HG03469 (cell line): ENCODE measurements around the gene DOHH.

ENCODE experiments used
- ATAC-seq: cut with Tn5 transposase; IDR thresholded peaks from one replicate; pipeline ENCODE4 v1.9.1; 2021; ENCODE audit warnings: mild to moderate bottlenecking, moderate library complexity, moderate number of reproducible peaks; ENCODE audit not compliant: unreplicated experiment

The DOHH gene

DNA sequence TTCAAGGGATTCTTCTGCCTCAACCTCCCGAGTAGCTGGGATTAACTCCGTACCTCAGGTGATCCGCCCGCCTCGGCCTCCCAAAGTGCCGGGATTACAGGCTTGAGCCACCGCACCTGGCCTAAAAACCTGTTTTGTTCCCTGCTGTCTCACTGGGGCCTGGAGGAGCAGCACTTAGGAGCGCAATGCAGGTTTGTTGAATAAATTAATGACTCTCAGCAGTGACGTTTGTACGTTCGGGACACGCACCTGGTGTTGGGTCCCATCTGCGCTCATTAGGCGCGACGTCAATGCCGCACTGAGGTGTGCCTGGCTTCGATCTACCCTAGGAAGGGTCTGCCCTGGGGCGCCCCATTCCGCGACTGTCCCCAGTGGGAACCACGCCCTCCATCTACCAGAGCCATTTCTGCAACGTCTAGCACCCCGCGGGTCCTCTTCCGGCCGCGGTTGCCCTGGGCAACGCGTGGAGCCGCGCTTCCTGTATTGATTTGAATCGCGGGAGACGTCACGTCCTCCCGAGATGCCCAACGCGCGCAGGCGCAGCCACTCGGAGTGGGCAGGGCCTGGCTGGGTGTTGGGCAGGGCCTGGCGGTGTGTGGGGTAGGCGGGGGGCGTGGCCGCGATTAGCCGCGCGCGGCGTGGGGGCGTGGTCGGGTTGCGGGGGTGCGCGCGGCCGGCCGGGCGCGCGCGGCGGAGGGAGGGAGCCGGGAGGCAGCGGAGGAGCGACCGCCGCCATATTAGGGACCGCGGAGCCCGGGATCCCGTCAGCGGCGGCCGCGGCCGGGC, 5.3 kb upstream of the DOHH start, which contains the start of gene FZR1:
FZR1 (plus strand) TSS at position 714 of the 786 bp plus-strand sequence. CDS start 16,679 bp downstream, outside the sequence.
- ATAC-seq, result peak; percentile 80

- ATAC-seq, result no peak
Measured at GRCh38 chr19:3504735-3505134, 4.3 kb upstream of the DOHH start.

GRCh38 chr19:3503036-3503572, 2.6 kb upstream of the DOHH start:
- ATAC-seq, result no peak

DNA sequence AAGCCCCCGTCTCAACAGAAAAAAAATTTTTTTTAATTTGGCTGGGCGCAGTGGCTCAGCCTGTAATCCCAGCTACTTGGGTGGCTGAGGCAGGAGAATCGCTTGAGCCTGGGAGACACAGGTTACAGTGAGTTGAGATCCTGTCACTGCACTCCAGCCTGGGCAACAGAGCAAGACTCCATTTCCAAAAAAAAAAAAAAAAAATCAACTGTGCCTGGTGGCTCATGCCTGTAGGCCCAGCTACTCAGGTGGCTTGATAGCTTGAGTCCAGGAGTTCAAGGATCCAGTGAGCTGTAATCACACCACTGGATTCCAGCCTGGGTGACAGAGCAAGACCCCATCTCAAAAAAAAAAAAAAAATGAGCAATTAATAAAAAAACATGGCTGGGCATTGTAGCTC, 1.3 kb upstream of the DOHH start:
- no peak for ATAC-seq

DNA sequence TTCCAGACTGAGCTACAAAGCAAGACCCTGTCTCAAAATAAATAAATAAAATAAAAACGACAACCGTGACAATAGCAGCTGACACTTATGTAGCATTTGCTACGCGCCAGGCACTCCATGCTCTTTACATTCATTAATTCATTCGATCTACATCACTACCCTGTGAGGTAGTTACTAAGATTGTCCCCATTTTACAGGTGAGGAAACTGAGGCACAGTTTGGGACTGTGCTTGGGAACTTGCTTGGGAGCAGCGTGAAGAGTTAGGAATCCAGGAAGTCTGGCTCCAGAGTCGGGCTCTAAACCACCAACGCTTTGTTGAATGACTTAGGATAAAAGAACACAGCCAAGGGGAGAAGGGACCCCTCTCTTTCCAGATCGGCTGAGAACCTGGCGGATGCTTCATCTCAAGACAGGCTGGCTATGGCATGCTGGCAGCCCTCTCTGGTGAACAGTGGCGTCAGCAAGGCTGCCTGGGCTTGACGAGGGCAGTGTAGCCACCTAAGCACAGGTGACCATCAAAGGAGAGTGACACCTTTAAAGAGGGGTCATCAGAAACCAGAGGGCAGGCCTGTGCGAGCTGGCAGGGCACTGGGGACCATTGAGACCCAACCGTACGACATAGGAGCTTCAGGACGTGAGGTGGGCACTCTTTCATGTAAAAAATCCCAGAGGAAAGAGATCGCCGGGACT, 591 bp downstream of the DOHH start:
- no peak for ATAC-seq

DNA sequence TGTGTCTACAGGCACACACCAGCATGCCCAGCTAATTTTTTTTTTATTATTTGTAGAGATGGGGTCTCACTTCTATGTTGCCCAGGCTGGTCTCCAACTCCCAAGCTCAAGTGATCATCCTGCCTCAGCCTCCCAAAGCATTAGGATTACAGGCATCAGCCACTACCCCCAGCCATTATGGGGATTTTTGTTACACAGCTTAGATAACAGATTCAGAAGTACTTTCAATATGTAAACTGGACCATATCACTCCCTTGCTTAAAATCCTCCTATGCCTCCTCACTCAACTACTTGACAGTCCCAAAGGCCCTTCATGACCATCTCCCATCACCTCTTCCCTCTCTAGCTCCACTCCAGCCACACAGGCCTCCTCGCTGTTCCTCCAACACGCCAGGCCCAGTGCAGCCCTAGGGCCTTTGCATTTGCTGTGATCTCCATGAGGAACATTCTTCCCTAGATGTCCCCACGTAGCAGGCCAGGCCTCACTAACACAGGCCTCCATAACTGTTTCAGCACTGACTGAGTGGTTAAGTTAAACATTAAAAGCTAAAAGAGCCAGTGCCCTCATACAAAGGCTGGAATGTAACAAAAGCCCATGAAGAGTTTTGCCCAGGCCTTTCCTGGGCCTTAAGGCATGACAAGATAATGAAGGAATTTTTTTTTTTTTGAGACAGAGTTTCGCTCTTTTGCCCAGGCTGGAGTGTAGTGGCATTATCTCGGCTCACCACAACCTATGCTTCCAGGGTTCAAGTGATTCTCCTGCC, 2.5 kb downstream of the DOHH start:
- no peak for ATAC-seq

DNA sequence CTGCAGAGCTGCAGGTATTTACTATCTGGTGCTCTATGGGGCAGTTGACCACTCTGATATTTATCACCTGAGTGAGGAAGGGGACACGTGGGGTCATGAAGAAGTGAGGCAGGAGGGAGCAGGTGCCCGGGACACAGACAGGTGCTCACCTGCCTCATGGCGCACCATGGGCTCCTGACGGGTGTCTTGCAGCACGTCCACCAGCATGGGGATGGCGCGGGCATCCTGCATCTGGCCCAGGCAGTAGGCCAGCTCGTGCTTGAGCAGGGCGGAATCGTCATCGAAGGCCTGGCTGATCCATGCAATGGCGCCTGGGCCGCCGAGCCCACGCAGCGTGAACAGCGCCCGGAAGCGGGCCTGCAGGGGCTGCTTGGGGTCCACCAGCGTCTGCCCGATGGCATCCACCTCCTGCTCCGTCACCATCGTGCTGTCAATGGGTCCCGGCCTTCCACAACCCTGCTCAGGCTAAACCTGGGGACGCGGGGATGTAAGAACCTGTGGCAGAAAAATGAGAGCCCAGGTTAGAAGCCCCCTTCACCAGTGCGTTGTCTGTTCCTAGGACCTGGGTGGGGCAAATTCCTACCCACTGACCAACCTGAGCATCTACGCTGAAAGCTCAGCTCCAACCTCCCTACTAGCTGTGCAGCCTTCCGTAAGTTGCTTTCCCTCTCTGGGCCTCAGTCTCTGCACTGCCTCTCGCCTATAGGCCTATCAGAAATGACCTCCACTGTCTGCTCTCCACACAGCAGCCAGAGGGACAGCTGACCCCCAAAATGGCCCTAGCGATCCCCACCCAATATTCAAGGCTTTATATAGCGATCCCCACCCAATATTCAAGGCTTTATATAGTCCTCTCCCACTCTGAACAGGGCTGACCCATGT, 3.8 kb downstream of the DOHH start:
- ATAC-seq, result no peak

- ATAC-seq, result no peak
Measured at GRCh38 chr19:3494559-3494958, 5.9 kb downstream of the DOHH start.

DNA sequence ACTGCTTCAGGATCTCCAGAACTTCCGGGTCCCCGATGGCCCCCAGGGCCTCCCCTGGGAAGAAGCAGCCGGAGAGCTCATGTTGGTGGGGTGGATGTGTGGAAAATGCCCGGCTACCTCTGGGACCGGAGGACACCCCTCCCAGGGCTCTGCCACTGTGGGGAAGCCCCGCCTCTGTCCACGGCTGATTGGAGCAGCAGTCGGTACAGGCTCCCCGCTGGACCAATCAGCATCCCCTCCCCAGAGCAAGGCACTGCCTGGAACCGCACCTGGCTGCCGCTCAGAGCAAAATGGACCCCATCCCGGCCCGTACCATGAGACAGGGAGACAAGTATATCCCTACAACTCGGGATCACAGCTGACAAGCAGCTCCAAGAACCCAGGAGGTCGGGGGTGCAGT, 6.4 kb downstream of the DOHH start:
- ATAC-seq, result no peak

DNA sequence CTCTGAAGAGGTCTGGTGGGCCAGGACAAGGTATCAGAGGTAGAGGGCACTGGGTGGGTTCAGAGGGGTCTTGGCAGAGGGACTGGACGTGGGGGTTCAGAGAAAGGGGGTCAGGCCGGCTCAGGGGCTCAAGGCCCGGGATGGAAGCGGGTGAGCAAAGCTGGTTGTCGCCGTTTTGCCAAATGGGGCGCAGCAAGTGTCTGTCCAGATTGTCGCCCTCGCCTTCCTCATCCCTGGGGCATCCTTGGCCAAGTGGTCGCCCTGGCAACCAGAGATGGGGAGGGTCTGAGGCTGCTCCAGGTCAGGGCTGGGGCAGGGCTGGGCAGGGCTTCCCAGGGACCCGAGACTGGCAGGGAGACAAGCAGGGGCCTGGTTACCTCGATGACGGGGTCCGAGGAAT, 6.8 kb downstream of the DOHH start:
- ATAC-seq, result no peak

GRCh38 chr19:3492919-3493318, 7.6 kb downstream of the DOHH start:
- no peak for ATAC-seq

DNA sequence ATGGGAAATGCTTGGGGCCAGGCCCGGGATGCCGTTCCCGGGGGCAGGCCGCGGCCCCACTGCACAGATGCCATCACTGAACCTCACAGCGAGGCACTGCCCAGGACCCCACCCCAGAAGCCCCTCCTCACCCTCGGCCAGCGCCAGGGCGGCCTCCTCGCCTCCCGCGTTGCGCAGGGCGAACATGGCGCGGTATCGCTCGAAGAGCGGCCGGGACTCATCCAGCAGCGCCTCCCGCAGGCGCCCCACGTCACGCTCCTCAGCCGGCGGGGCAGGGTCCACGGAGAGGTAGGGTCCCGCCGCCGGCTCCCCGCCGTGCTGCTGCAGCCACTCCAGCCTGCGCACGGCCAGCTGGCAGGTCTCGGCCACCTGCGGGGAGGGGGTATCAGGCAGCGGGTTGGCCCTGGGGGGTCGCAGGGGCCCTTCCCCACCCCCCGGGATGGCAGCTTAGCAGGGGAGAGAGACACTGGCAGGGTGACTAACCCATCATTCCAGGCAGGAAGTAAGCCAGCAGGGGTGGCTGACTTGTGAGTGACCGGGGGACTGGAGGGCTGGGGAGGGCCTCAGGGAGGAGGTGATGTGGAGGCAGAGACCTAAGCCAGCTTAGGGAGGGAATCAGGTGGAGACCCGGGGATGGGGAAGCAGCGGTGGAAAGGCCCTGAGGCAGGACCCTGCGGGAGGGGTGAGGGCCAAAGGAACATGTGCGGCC, 8.2 kb downstream of the DOHH start:
- no peak for ATAC-seq

DNA sequence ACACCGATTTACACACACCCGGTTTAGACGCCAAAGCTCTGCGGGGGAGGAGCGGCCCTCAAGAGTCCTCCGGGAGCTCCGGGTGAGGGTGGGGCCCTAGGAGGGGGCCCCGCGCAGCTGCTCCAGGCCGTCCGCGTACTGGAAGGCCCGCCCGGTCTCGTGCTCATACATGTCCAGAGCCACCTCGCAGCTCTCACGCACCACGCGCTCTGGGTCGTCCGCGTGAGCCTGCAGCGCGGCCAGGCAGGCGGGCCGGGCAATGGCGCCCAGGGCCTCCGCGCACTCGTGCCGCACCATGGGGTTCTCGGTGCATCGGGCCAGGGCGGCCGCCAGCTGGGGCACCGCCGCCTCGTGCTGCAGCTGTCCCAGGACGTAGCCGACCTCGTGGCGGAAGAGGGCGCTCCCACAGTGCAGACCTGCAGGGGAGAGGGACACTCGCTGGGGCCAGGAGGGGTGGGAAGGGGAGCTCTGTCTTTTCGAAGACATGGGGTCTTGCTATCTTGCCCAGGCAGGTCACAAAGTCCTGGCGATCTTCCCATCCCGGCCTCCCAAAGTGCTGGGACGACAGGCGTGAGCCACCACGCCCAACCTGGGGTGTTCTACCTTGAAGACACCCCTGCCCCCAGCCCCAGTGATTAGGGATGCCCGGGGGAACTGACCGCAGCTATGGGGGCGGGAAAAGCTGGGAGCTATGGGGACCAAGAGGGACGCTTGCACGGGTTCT, 8.9 kb downstream of the DOHH start:
- ATAC-seq, result no peak

GRCh38 chr19:3483226-3483628, 17.2 kb downstream of the DOHH start, which contains the start of gene SMIM44:
Gene SMIM44, minus strand, starts transcription at chr19:3483441. Its CDS starts 38 bp downstream, at chr19:3483403.
- ATAC-seq, result no peak

GRCh38 chr19:3482507-3483225, 17.8 kb downstream of the DOHH start:
- ATAC-seq, result no peak

DNA sequence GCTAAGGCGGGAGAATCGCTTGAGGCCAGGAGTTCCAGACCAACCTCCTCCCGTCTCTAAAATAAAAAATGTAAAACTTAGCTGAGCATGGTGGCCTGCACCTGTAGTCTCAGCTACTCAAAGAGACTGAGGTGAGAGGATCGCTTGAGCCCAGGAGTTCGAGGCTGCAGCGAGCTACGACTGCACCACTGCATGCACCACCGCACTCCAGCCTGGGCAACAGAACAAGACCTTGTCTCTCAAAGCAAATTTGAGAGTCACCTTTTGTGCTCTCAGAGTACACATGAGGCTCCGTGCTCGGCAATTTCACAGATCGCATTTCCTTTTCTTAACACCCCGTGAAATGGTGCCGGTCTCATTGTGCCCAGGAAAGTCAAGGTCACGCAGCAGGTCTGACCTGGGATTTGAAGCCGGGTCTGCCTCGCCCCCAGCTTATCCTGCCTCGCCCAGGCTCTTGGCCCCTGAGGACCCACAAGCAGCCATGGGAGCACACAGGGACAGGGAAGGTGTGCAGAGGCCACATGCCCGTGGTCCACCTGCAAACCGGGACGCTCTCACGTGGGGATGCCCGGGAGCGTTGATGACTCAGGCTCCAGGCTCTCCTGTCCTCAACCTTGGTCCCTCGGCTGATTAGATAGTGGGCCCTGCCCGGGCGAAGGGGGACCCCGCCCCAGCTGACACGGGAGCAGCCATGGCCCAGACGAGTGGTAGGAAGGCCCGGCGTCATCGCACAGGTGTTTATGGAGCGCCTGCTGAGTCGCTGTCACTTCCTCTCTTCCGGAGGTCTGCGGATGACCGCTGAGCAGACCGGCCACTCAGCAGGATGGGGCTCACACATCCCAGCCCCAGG, 19.0 kb downstream of the DOHH start:
- ATAC-seq, result no peak

DNA sequence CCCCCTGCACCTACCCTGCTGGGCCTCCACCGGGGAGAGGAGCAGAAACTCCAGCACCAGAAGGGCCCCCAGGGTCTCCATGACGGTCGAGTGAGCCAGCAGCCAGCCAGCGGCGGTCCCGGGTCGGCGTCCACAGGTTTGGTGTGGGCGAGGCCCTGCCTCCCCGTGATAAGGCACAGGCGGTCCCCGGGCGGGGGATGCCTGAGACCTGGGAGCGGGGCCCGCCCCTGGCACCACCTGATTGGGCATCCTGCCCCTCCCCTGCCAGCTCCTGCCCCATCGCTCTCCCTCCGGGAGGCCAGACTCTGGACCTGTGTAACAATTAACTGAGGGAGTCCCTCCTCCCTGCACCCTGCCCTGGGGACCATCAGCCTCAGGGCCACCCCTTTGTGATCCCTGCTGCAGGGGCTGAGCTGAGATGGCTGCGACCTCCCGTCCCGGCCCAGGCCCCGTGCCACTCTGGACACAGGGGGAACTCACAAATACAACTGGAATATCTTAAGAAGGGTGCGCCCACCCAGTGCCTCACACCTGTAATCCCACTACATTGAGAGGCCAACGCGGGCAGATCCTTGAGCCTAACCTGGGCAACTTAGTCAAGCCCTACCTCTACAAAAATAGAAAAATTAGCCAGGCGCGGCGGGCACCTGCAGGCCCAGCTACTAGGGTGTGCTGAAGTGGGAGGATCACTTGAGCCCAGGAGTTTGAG, 19.9 kb downstream of the DOHH start, which contains the start of gene SMIM24:
SMIM24 (minus strand) TSS at position 143 of the 709 bp plus-strand sequence; CDS start at position 81, 62 bp downstream.
- ATAC-seq, result no peak
